ENCODE results near the gene BEND6. TPM values are rescaled to one million over a fixed set of nuclear protein-coding genes. Genes with fewer than 3 reads are reported as not detected.

Gene BEND6
- total RNA-seq, 1 donor from 2014 or later = 1.5 TPM

DNA sequence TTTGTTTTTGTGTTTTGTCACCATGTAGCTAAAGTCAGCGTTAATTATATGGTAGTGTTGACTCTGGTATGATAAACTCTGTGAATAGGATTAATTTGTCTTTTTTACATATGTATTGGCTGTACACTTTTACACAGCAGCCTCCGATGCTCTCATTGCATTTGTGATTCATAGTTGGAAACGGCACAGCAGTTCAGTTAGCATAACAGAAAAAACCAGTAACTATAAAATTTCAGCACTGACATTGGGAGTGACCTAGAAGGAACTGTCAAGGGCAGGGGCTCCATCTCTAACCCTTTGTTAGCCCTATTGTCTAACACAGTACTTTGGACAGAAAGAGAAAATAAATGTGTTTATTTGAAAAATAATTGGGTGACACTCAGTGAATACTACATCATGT, 5.6 kb upstream of the BEND6 start:
- H3K36me3 ChIP-seq = no peaks in the 10 kb centered on the region
- intact Hi-C loops (cut with DNase I) = no loop called here
- peaks cover 15% of the 10 kb centered on the region for H3K4me1 ChIP-seq
- no peak for DNase-seq (ENCODE audit: extremely low spot score in 2 of 2)
- no peak overlapping the region for H3K4me3 ChIP-seq
- TF ChIP-seq POLR2A (IDR thresholded peaks at IDR 0.05) (no peak), POLR2AphosphoS5 (IDR thresholded peaks at IDR 0.05; ENCODE audit: insufficient read depth in 1 of 2, low read depth in 1 of 2) (no peak)
- TF ChIP-seq, protein P1, sequence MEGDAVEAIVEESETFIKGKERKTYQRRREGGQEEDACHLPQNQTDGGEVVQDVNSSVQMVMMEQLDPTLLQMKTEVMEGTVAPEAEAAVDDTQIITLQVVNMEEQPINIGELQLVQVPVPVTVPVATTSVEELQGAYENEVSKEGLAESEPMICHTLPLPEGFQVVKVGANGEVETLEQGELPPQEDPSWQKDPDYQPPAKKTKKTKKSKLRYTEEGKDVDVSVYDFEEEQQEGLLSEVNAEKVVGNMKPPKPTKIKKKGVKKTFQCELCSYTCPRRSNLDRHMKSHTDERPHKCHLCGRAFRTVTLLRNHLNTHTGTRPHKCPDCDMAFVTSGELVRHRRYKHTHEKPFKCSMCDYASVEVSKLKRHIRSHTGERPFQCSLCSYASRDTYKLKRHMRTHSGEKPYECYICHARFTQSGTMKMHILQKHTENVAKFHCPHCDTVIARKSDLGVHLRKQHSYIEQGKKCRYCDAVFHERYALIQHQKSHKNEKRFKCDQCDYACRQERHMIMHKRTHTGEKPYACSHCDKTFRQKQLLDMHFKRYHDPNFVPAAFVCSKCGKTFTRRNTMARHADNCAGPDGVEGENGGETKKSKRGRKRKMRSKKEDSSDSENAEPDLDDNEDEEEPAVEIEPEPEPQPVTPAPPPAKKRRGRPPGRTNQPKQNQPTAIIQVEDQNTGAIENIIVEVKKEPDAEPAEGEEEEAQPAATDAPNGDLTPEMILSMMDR (IDR thresholded peaks at IDR 0.05) = no peak
- no peak overlapping the region for H3K27ac ChIP-seq
- H3K9me3 ChIP-seq = no peaks in the 10 kb centered on the region
- no peaks in the 10 kb centered on the region for H3K27me3 ChIP-seq

- TF ChIP-seq POLR2A (IDR thresholded peaks at IDR 0.05) = no peak
- Histone ChIP-seq H3K9me3 (no peaks in the 10 kb centered on the region), H3K27me3 (no peaks in the 10 kb centered on the region), H3K27ac (no peak overlapping the region), H3K4me1 (peaks cover 15% of the 10 kb centered on the region), H3K36me3 (no peaks in the 10 kb centered on the region), H3K4me3 (no peak overlapping the region)
- DNase-seq (ENCODE audit: extremely low spot score in 2 of 2) = no peak
- intact Hi-C loops (cut with DNase I) = loop anchor here (5.0 kb wide), 1 partner anchor 97 kb away; the partner anchor contains the start of gene KIAA1586
Measured at GRCh38 chr6:56949925-56950495, 4.9 kb upstream of the BEND6 start.

DNA sequence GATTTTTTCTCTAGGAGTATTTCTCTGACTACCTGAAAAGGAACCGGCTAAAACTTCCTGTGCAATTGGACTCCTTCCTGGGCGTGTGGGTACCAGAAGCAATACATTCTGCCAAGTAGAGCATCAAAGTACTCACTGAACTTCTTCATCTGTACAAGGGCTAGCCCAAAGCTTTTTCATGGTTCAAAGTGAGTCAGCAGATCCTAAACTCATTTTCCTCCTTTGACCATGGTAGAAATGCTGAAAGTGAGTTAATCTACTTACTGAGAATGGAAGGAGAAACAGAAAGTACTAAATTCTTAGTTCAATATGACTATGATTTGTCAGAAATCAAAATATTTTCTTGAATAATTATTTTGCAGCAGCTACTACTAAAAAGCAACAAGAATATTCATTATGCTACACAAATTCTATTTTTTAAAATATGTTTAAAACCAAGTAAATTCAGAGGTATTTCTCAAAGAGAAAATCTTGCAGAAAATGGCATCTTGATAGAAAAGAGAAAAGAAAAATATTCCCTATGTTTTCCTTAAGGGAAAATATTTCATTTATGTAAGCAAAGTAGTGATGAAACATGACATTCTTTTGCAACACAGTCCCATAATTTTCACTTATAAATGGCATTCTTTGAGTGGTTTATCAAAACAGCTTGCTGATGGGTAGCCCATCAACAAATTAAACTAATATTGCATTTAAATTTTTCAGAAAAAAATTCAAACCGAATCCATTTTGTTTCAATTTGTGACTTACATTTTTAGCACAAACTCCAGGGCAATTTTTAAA, 3.7 kb upstream of the BEND6 start:
- Histone ChIP-seq H3K36me3 (no peaks in the 10 kb centered on the region), H3K4me1 (peaks cover 15% of the 10 kb centered on the region), H3K9me3 (no peaks in the 10 kb centered on the region), H3K27ac (no peak overlapping the region), H3K27me3 (no peaks in the 10 kb centered on the region), H3K4me3 (no peak overlapping the region)
- TF ChIP-seq POLR2A (IDR thresholded peaks at IDR 0.05) (no peak), POLR2AphosphoS5 (IDR thresholded peaks at IDR 0.05; ENCODE audit: insufficient read depth in 1 of 2, low read depth in 1 of 2) (no peak)
- TF ChIP-seq, protein P1 (IDR thresholded peaks at IDR 0.05) = no peak
- intact Hi-C loops (cut with DNase I) = loop anchor here (5.0 kb wide), 1 partner anchor 96 kb away; the partner anchor contains the start of gene KIAA1586
- DNase-seq (ENCODE audit: extremely low spot score in 2 of 2) = no peak

DNA sequence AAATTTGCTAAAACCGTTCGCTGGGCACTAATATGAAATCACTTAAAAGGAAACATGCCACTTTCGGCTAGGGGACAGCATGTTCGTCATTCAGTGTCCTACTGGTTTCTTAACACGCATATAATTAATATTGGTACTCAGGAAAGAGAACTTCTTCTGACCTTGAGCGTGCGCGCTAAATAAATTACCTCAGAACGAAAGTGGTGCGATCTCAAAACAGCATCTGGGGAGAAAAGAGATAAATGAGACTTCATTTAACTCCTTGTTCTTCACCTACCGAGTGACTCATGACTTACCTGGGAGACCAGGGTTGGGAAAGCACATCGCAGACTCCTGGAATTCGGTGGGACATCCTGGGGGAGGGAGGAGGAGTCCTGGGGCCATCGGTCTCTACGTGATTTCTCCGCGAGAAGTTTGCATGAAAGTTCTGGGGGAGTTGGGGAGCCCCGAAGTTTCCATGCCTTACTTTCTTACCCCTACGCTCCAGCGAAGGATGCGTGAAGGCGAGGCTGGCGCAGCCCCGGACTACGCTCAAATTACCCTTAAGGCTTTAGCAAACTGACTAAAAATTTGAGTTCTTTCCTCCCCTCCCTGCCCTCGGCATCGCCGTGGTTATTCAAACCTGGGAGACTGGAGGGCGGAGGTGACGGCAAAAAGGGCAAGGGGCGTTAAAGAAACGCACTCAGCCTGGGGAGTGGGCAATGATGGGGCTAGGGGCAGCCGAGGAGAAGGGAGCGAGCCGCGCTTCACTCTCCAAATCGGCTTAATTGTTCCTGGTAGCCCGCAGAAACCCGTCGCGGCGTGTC, 1.1 kb upstream of the BEND6 start:
- Histone ChIP-seq H3K9me3 (no peaks in the 10 kb centered on the region), H3K27me3 (no peaks in the 10 kb centered on the region), H3K4me3 (peak overlapping the region; percentile 56 to 77), H3K27ac (peak overlapping the region; percentile 68), H3K4me1 (peaks cover 15% of the 10 kb centered on the region), H3K36me3 (no peaks in the 10 kb centered on the region)
- TF ChIP-seq POLR2A (IDR thresholded peaks at IDR 0.05) (no peak), POLR2AphosphoS5 (IDR thresholded peaks at IDR 0.05; ENCODE audit: insufficient read depth in 1 of 2, low read depth in 1 of 2) (no peak)
- TF ChIP-seq, protein P1 (IDR thresholded peaks at IDR 0.05) = no peak
- DNase-seq (ENCODE audit: extremely low spot score in 2 of 2) = no peak
- intact Hi-C loops (cut with DNase I) = loop anchor here (5.0 kb wide), 1 partner anchor 94 kb away; the partner anchor contains the start of gene KIAA1586

Measured in vagina (tissue), 2 donors.